ENCODE results near the gene SEC14L3.

GRCh38 chr22:30497466-30498150, 25.8 kb upstream of the SEC14L3 start:
- TF ChIP-seq CTCF (IDR thresholded peaks at IDR 0.05) (no peak), POLR2A (IDR thresholded peaks at IDR 0.05) (no peak)

Measured in right lobe of liver (tissue), 4 donors.